Measurements from ENCODE around the gene ATP1B4. TPM values are rescaled to one million over a fixed set of nuclear protein-coding genes. Genes with fewer than 3 reads are reported as not detected.

Gene ATP1B4
- total RNA-seq, 1 donor: not detected

GRCh38 chrX:120367402-120368109 lies 5.7 kb downstream of the ATP1B4 start:
- H3K4me3 ChIP-seq (ENCODE audit: low read depth, low read length): no peak overlapping the region
- no peak for DNase-seq (ENCODE audit: low read depth)
- no peak for TF ChIP-seq CTCF (IDR thresholded peaks at IDR 0.05; ENCODE audit: insufficient read depth, low read length)

GRCh38 chrX:120372667-120373370 lies 10.9 kb downstream of the ATP1B4 start:
- TF ChIP-seq CTCF (IDR thresholded peaks at IDR 0.05; ENCODE audit: insufficient read depth, low read length): no peak
- H3K4me3 ChIP-seq (ENCODE audit: low read depth, low read length): no peak overlapping the region
- peak; percentile 3 for DNase-seq (ENCODE audit: low read depth)

- no peak for TF ChIP-seq CTCF (IDR thresholded peaks at IDR 0.05; ENCODE audit: insufficient read depth, low read length)
- no peak overlapping the region for H3K4me3 ChIP-seq (ENCODE audit: low read depth, low read length)
- DNase-seq (ENCODE audit: low read depth): no peak
Observed at GRCh38 chrX:120377179-120377578, 15.3 kb downstream of the ATP1B4 start.

GRCh38 chrX:120377715-120378114 lies 15.8 kb downstream of the ATP1B4 start:
- no peak for TF ChIP-seq CTCF (IDR thresholded peaks at IDR 0.05; ENCODE audit: insufficient read depth, low read length)
- DNase-seq (ENCODE audit: low read depth): no peak

DNA sequence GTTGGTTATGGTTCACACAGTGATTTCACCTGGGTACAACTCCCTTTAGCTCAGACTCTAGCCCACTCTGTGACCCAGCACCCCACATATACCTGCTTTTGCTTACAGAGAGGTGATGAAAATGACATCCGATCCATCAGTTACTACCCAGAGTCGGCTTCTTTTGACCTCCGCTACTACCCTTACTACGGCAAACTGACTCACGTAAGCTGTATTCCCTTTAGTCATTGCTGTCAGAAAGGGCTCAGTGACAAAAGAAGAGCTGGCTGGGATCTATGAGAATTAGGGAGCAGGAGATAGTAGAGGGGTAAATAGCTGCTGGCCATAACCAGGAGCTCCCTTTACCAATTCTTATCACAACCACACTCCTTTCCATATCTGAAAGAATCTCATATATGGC lies 16.7 kb downstream of the ATP1B4 start:
- DNase-seq (ENCODE audit: low read depth): no peak
- TF ChIP-seq CTCF (IDR thresholded peaks at IDR 0.05; ENCODE audit: insufficient read depth, low read length): no peak
- H3K4me3 ChIP-seq (ENCODE audit: low read depth, low read length): no peak overlapping the region

More at GRCh38 chrX:120377715-120378114, 15.8 kb downstream of the ATP1B4 start:
- H3K4me3 ChIP-seq (ENCODE audit: low read depth, low read length): no peak overlapping the region

GRCh38 chrX:120379937-120380681 lies 18.2 kb downstream of the ATP1B4 start:
- DNase-seq (ENCODE audit: low read depth): no peak
- no peak for TF ChIP-seq CTCF (IDR thresholded peaks at IDR 0.05; ENCODE audit: insufficient read depth, low read length)
- no peak overlapping the region for H3K4me3 ChIP-seq (ENCODE audit: low read depth, low read length)
